WTC11 (cell line): ENCODE results near the gene TEX10. TPM values are rescaled to one million over a fixed set of nuclear protein-coding genes. Genes with fewer than 3 reads are reported as not detected.
"Not testable (repeated sequence)": the region's sequence is repeated elsewhere in the genome, so short reads cannot be mapped to it uniquely, and the experiment has no call there.

Experiments used
- ATAC-seq: fragments of 200-7000 bp; cut with Tn5 transposase; 2 replicates; pipeline ENCODE4 v1.10.0; 2021; ENCODE audit warnings: mild to moderate bottlenecking, moderate library complexity
- CTCF ChIA-PET: fragments of 300-600 bp; sonication (Branson Sonifier 250); formaldehyde crosslinking; loops from one replicate; lab custom pipeline; 2021; ENCODE audit warnings: antibody characterized with exemption; lab: Charles Lee
- POLR2A ChIA-PET: fragments of 350-600 bp; sonication (Branson Sonifier 250); formaldehyde crosslinking; loops from one replicate; lab custom pipeline; 2021; ENCODE audit warnings: antibody characterized with exemption; lab: Charles Lee
- DNase-seq: peaks from one replicate; pipeline ENCODE4 v3.0.0; 2021; ENCODE audit warnings: low spot score
- H3K27ac Mint-ChIP-seq: 2 replicates; pipeline ENCODE4 v1.8.0; 2021; ENCODE audit warnings: mixed read lengths
- H3K27me3 Mint-ChIP-seq: 2 replicates; pipeline ENCODE4 v1.8.0; 2021; ENCODE audit warnings: low read depth, mild to moderate bottlenecking, moderate library complexity, mixed read lengths
- H3K36me3 Mint-ChIP-seq: 2 replicates; pipeline ENCODE4 v1.8.0; 2021; ENCODE audit warnings: mixed read lengths
- H3K4me1 Mint-ChIP-seq: 2 replicates; pipeline ENCODE4 v1.8.0; 2022; ENCODE audit warnings: mixed read lengths
- H3K4me3 Mint-ChIP-seq: 2 replicates; pipeline ENCODE4 v1.8.0; 2021; ENCODE audit warnings: mild to moderate bottlenecking, moderate library complexity, mixed read lengths
- H3K9me3 Mint-ChIP-seq: 2 replicates; pipeline ENCODE4 v1.8.0; 2021; ENCODE audit warnings: mixed read lengths
- ATF2 ChIP-seq: sonication (generic); formaldehyde crosslinking; IDR thresholded peaks from 2 replicates; pipeline ENCODE4 v1.8.1; 2022; ENCODE audit warnings: low read depth, missing genetic modification reagents, borderline replicate concordance
- E2F1 ChIP-seq: sonication (generic); formaldehyde crosslinking; IDR thresholded peaks from 2 replicates; pipeline ENCODE4 v1.8.0; 2022; ENCODE audit warnings: mild to moderate bottlenecking, missing genetic modification reagents
- GTF2I ChIP-seq: fragments of 250-450 bp; sonication (Bioruptor Pico); conservative IDR thresholded peaks from 2 replicates; pipeline ENCODE4 v1.4.0; 2021; ENCODE audit warnings: mild to moderate bottlenecking
- HMGXB4 ChIP-seq: sonication (generic); formaldehyde crosslinking; IDR thresholded peaks from 2 replicates; pipeline ENCODE4 v1.8.1; 2023; ENCODE audit warnings: mild to moderate bottlenecking, moderate library complexity, missing genetic modification reagents
- IRF2 ChIP-seq: sonication (generic); formaldehyde crosslinking; IDR thresholded peaks from 2 replicates; pipeline ENCODE4 v1.8.0; 2022; ENCODE audit warnings: low read depth, missing genetic modification reagents, borderline replicate concordance
- KAT7 ChIP-seq: sonication (generic); formaldehyde crosslinking; IDR thresholded peaks from 2 replicates; pipeline ENCODE4 v1.8.1; 2023; ENCODE audit warnings: missing genetic modification reagents, mild to moderate bottlenecking, borderline replicate concordance
- NR1H2 ChIP-seq: sonication (generic); formaldehyde crosslinking; IDR thresholded peaks from 2 replicates; pipeline ENCODE4 v1.9.0; 2021; ENCODE audit warnings: mild to moderate bottlenecking, moderate library complexity, missing genetic modification reagents
- NR2C2 ChIP-seq: sonication (generic); formaldehyde crosslinking; IDR thresholded peaks from 2 replicates; pipeline ENCODE4 v1.8.0; 2022; ENCODE audit warnings: mild to moderate bottlenecking, missing genetic modification reagents
- OVOL2 ChIP-seq: fragments of 250-450 bp; sonication (Bioruptor Pico); IDR thresholded peaks from 2 replicates; pipeline ENCODE4 v1.9.0; 2021; ENCODE audit warnings: mild to moderate bottlenecking, borderline replicate concordance
- PRDM15 ChIP-seq: sonication (generic); formaldehyde crosslinking; IDR thresholded peaks from 2 replicates; pipeline ENCODE4 v1.8.0; 2022; ENCODE audit warnings: missing genetic modification reagents
- RELA ChIP-seq: sonication (generic); formaldehyde crosslinking; IDR thresholded peaks from 2 replicates; pipeline ENCODE4 v1.8.1; 2022; ENCODE audit warnings: missing genetic modification reagents, mild to moderate bottlenecking, borderline replicate concordance
- SMAD3 ChIP-seq: sonication (generic); formaldehyde crosslinking; IDR thresholded peaks from 2 replicates; pipeline ENCODE4 v1.8.0; 2022; ENCODE audit warnings: missing genetic modification reagents, mild to moderate bottlenecking, borderline replicate concordance
- TEAD4 ChIP-seq: sonication (generic); formaldehyde crosslinking; IDR thresholded peaks from 2 replicates; pipeline ENCODE4 v1.8.0; 2022; ENCODE audit warnings: mild to moderate bottlenecking, missing genetic modification reagents
- ZBTB43 ChIP-seq: sonication (generic); formaldehyde crosslinking; IDR thresholded peaks from 2 replicates; pipeline ENCODE4 v1.8.1; 2023; ENCODE audit warnings: mild to moderate bottlenecking, missing genetic modification reagents
- ZMAT4 ChIP-seq: fragments of 250-450 bp; sonication (Bioruptor Pico); IDR thresholded peaks from 2 replicates; pipeline ENCODE4 v1.9.0; 2021; ENCODE audit warnings: mild to moderate bottlenecking
- ZNF232 ChIP-seq: sonication (generic); formaldehyde crosslinking; IDR thresholded peaks from 2 replicates; pipeline ENCODE4 v1.8.0; 2022; ENCODE audit warnings: mild to moderate bottlenecking, missing genetic modification reagents
- ZNF263 ChIP-seq: sonication (generic); formaldehyde crosslinking; IDR thresholded peaks from 2 replicates; pipeline ENCODE4 v1.8.1; 2022; ENCODE audit warnings: low read depth, mild to moderate bottlenecking, moderate library complexity, missing genetic modification reagents
- ZNF425 ChIP-seq: fragments of 250-450 bp; sonication (Bioruptor Pico); conservative IDR thresholded peaks from 2 replicates; pipeline ENCODE4 v1.9.0; 2021; ENCODE audit warnings: mild to moderate bottlenecking
- total RNA-seq: library from RNA; stranded (reverse); gene quantifications from 3 replicates; pipeline ENCODE4 v1.2.3, GENCODE V29; 2021

The TEX10 gene
- total RNA-seq, 1 experiment from 2014 or later = 64.7 TPM

GRCh38 chr9:100394816-100395215, 42.1 kb upstream of the TEX10 start:
- CTCF ChIA-PET = no interaction called here
- Mint-ChIP-seq H3K4me1 (peaks cover 11% of the 10 kb centered on the region), H3K27ac (no peak overlapping the region), H3K36me3 (peaks cover 28% of the 10 kb centered on the region), H3K9me3 (peaks cover 23% of the 10 kb centered on the region), H3K27me3 (no peaks in the 10 kb centered on the region), H3K4me3 (no peak overlapping the region)
- TF ChIP-seq IRF2 (CRISPR knock-in tag) (no peak), ZNF232 (CRISPR knock-in tag) (no peak), NR1H2 (CRISPR knock-in tag) (no peak), TEAD4 (CRISPR knock-in tag) (no peak), PRDM15 (CRISPR knock-in tag) (no peak), ZNF263 (CRISPR knock-in tag) (no peak), ZMAT4 (CRISPR knock-in tag) (no peak), ATF2 (CRISPR knock-in tag) (no peak)
- ATAC-seq = no peak
- POLR2A ChIA-PET = no interaction called here
- no peak for DNase-seq

GRCh38 chr9:100394032-100394695, 41.4 kb upstream of the TEX10 start:
- ATAC-seq (no peak), DNase-seq (no peak)
- POLR2A ChIA-PET = no interaction called here
- CTCF ChIA-PET = no interaction called here
- Mint-ChIP-seq H3K27me3 (no peaks in the 10 kb centered on the region), H3K27ac (no peak overlapping the region), H3K9me3 (peaks cover 23% of the 10 kb centered on the region), H3K4me1 (peaks cover 18% of the 10 kb centered on the region), H3K4me3 (no peak overlapping the region), H3K36me3 (peaks cover 28% of the 10 kb centered on the region)
- no peak for TF ChIP-seq RELA
- no peak for TF ChIP-seq ZBTB43 (CRISPR knock-in tag)
- TF ChIP-seq OVOL2 (CRISPR knock-in tag) = no peak
- no peak for TF ChIP-seq NR2C2
- TF ChIP-seq KAT7 (CRISPR knock-in tag) = no peak
- no peak for TF ChIP-seq E2F1
- no peak for TF ChIP-seq SMAD3 (CRISPR knock-in tag)
- no peak for TF ChIP-seq HMGXB4 (CRISPR knock-in tag)
- TF ChIP-seq ZNF425 (CRISPR knock-in tag) = no peak
- TF ChIP-seq ATF2 (CRISPR knock-in tag) = no peak
- no peak for TF ChIP-seq GTF2I (CRISPR knock-in tag)

GRCh38 chr9:100392989-100393388, 40.2 kb upstream of the TEX10 start:
- ATAC-seq, POLR2A ChIA-PET, CTCF ChIA-PET, H3K27me3 Mint-ChIP-seq, H3K27ac Mint-ChIP-seq, H3K4me3 Mint-ChIP-seq, DNase-seq: not testable (repeated sequence)
- peaks cover 23% of the 10 kb centered on the region for H3K9me3 Mint-ChIP-seq
- H3K4me1 Mint-ChIP-seq = peaks cover 21% of the 10 kb centered on the region
- peaks cover 28% of the 10 kb centered on the region for H3K36me3 Mint-ChIP-seq
